WTC11 (cell line): ENCODE results near the gene TNKS2. TPM values are rescaled to one million over a fixed set of nuclear protein-coding genes. Genes with fewer than 3 reads are reported as not detected.

ENCODE experiments used
- AFF4 ChIP-seq: sonication (generic); formaldehyde crosslinking; IDR thresholded peaks from 2 replicates; pipeline ENCODE4 v1.8.1; 2023; ENCODE audit warnings: mild to moderate bottlenecking, missing genetic modification reagents, borderline replicate concordance
- CREB1 ChIP-seq: sonication (generic); formaldehyde crosslinking; IDR thresholded peaks from 2 replicates; pipeline ENCODE4 v1.8.0; 2023; ENCODE audit warnings: mild to moderate bottlenecking, missing genetic modification reagents
- E2F5 ChIP-seq: sonication (generic); formaldehyde crosslinking; IDR thresholded peaks from 2 replicates; pipeline ENCODE4 v1.8.1; 2022; ENCODE audit warnings: mild to moderate bottlenecking, moderate library complexity, missing genetic modification reagents
- ERG ChIP-seq: fragments of 250-450 bp; sonication (Bioruptor Pico); IDR thresholded peaks from 2 replicates; pipeline ENCODE4 v1.8.0; 2021; ENCODE audit warnings: mild to moderate bottlenecking
- FOXJ3 ChIP-seq: sonication (generic); formaldehyde crosslinking; IDR thresholded peaks from 2 replicates; pipeline ENCODE4 v1.9.0; 2021; ENCODE audit warnings: missing genetic modification reagents, mild to moderate bottlenecking, borderline replicate concordance
- FOXP1 ChIP-seq: sonication (generic); formaldehyde crosslinking; IDR thresholded peaks from 2 replicates; pipeline ENCODE4 v1.8.0; 2022; ENCODE audit warnings: missing genetic modification reagents, mild to moderate bottlenecking, moderate library complexity, borderline replicate concordance
- HMGXB4 ChIP-seq: sonication (generic); formaldehyde crosslinking; IDR thresholded peaks from 2 replicates; pipeline ENCODE4 v1.8.1; 2023; ENCODE audit warnings: mild to moderate bottlenecking, moderate library complexity, missing genetic modification reagents
- NFATC4 ChIP-seq: fragments of 250-450 bp; sonication (Bioruptor Pico); IDR thresholded peaks from 2 replicates; pipeline ENCODE4 v1.9.0; 2021; ENCODE audit warnings: mild to moderate bottlenecking
- PRDM15 ChIP-seq: sonication (generic); formaldehyde crosslinking; IDR thresholded peaks from 2 replicates; pipeline ENCODE4 v1.8.0; 2022; ENCODE audit warnings: missing genetic modification reagents
- PREB ChIP-seq: sonication (generic); formaldehyde crosslinking; IDR thresholded peaks from 2 replicates; pipeline ENCODE4 v1.8.1; 2022; ENCODE audit warnings: mild to moderate bottlenecking, missing genetic modification reagents, moderate library complexity, borderline replicate concordance
- TCF7 ChIP-seq: sonication (generic); formaldehyde crosslinking; IDR thresholded peaks from 2 replicates; pipeline ENCODE4 v1.8.0; 2022; ENCODE audit warnings: mild to moderate bottlenecking, low read depth, missing genetic modification reagents, moderate library complexity
- TP53 ChIP-seq: sonication (generic); formaldehyde crosslinking; IDR thresholded peaks from 2 replicates; pipeline ENCODE4 v1.8.1; 2023; ENCODE audit warnings: mild to moderate bottlenecking, missing genetic modification reagents
- USF1 ChIP-seq: sonication (generic); formaldehyde crosslinking; IDR thresholded peaks from 2 replicates; pipeline ENCODE4 v1.8.0; 2022; ENCODE audit warnings: mild to moderate bottlenecking, missing genetic modification reagents
- USF2 ChIP-seq: sonication (generic); formaldehyde crosslinking; IDR thresholded peaks from 2 replicates; pipeline ENCODE4 v1.8.1; 2023; ENCODE audit warnings: mild to moderate bottlenecking, missing genetic modification reagents, moderate library complexity
- ZNF232 ChIP-seq: sonication (generic); formaldehyde crosslinking; IDR thresholded peaks from 2 replicates; pipeline ENCODE4 v1.8.0; 2022; ENCODE audit warnings: mild to moderate bottlenecking, missing genetic modification reagents
- ZNF263 ChIP-seq: sonication (generic); formaldehyde crosslinking; IDR thresholded peaks from 2 replicates; pipeline ENCODE4 v1.8.1; 2022; ENCODE audit warnings: low read depth, mild to moderate bottlenecking, moderate library complexity, missing genetic modification reagents
- total RNA-seq: library from RNA; stranded (reverse); gene quantifications from 3 replicates; pipeline ENCODE4 v1.2.3, GENCODE V29; 2021
- TF ChIP-seq, protein P1 (sequence below): fragments of 250-450 bp; sonication (Bioruptor Pico); conservative IDR thresholded peaks from 2 replicates; pipeline ENCODE4 v1.9.0; 2021; ENCODE audit warnings: mild to moderate bottlenecking

Gene TNKS2
- total RNA-seq, 1 experiment from 2014 or later: 53.5 TPM

DNA sequence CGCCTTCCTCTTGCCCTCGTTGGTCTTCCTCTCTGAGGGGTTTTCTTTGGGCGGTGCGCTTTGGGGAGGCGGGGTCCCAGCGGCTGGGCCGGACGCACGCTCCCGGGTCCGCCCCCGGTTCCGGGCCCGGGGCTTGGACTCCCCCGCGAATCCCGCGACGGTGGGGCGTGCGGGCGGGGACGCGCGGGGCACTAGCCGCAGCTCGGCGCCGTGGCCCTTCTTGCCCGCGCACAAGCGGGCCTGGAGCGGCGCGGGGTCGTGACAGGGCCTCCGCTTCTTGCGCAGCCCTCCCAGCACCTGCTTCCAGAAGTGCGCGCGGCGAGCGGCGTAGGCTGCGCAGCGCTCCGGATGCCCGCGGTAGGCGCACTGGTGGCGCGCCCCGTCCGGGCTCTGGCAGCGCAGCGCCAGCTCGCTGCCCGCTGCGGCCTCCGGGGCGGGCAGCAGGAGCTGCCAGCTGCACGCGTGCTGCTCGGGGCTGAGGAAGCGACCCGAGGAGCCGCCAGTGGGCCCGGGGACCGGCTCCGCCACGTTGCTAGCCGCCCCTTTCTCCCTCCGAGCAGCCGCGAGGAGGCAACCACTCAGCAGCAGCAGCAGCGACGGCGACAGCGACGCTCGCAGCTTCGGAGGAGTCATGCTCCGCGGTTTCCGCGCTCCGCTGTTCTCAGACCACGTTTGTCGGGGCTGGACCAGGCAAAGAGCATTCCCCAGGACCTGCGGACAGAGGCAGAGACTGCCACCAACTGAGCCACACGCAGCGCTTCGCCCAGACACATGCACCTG, 110.3 kb downstream of the TNKS2 start (continued):
- TF ChIP-seq ERG (CRISPR knock-in tag) (no peak), CREB1 (CRISPR knock-in tag) (peak; percentile 69; the same call in 1 of the 2 replicates), E2F5 (CRISPR knock-in tag) (peak; percentile 13; the same call in 1 of the 2 replicates), USF2 (no peak), ZNF232 (CRISPR knock-in tag) (peak; percentile 74; the same call in 1 of the 2 replicates), HMGXB4 (no peak), TP53 (CRISPR knock-in tag) (peak; percentile 90), USF1 (CRISPR knock-in tag) (peak; percentile 29; the same call in 1 of the 2 replicates), PREB (CRISPR knock-in tag) (no peak), TCF7 (CRISPR knock-in tag) (no peak), AFF4 (CRISPR knock-in tag) (no peak), FOXP1 (CRISPR knock-in tag) (peak; percentile 84; the same call in 1 of the 2 replicates), FOXJ3 (CRISPR knock-in tag) (0 out of 2 replicates have a peak, but pooled peaks have one; percentile 79), ZNF263 (CRISPR knock-in tag) (0 out of 2 replicates have a peak, but pooled peaks have one; percentile 30), NFATC4 (CRISPR knock-in tag) (no peak), PRDM15 (CRISPR knock-in tag) (peak; percentile 37; the same call in 1 of the 2 replicates)
- TF ChIP-seq, protein P1, sequence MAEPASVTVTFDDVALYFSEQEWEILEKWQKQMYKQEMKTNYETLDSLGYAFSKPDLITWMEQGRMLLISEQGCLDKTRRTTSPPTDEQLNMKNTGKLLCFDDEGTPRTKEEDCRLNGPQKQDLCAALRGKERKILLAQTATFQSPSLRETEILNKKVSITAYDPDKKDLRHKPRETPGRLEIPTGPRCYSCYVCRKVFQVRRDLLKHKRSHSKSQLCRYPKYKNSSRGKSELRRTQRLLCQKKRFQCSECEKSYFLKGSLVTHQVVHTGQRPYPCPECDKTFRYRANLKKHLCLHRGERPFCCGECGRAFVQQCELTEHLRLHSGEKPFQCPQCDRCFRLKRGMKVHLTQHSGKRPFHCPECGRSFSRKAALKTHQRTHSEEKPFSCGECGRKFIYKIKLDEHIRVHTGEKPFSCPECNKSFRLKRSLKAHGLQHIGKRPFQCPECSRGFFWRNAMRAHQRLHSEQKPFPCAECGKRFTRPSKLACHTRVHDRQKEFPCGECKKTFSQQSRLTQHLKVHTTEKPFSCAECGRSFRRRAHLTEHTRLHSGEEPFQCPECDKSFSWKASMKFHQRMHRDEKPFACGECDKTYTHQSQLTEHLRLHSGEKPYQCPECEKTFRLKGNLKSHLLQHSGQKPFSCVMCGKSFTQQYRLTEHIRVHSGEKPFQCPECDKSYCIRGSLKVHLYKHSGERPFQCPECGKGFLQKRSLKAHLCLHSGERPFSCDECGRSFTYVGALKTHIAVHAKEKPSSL (CRISPR knock-in tag): no peak
